Chondrocyte (in vitro differentiated cells): ENCODE data around the gene FDPS. TPM values are rescaled to one million over a fixed set of nuclear protein-coding genes. Genes with fewer than 3 reads are reported as not detected.

Experiments used
- DNase-seq: peaks from one replicate; pipeline ENCODE4 v3.0.0; 2021; ENCODE audit warnings: mixed read lengths, low spot score
- H3K27ac Mint-ChIP-seq: one replicate; pipeline ENCODE4 v1.8.0; 2021; ENCODE audit warnings: mild to moderate bottlenecking, moderate library complexity, mixed read lengths; ENCODE audit not compliant: unreplicated experiment
- H3K27me3 Mint-ChIP-seq: 2 replicates; pipeline ENCODE4 v1.8.0; 2021; ENCODE audit warnings: low read depth, mixed read lengths
- H3K36me3 Mint-ChIP-seq: 2 replicates; pipeline ENCODE4 v1.8.0; 2021; ENCODE audit warnings: low read depth, mixed read lengths
- H3K4me1 Mint-ChIP-seq: 2 replicates; pipeline ENCODE4 v1.8.0; 2021; ENCODE audit warnings: low read depth, mild to moderate bottlenecking, mixed read lengths
- H3K4me3 Mint-ChIP-seq: one replicate; pipeline ENCODE4 v1.8.0; 2021; ENCODE audit warnings: mild to moderate bottlenecking, moderate library complexity, mixed read lengths; ENCODE audit not compliant: unreplicated experiment
- H3K9me3 Mint-ChIP-seq: 2 replicates; pipeline ENCODE4 v1.8.0; 2021; ENCODE audit warnings: low read depth, mixed read lengths
- total RNA-seq: library from RNA; stranded (reverse); gene quantifications from 3 replicates; pipeline ENCODE4 v1.2.1, GENCODE V29; 2021
- TF ChIP-seq, protein P1 (sequence below): fragments of 200-600 bp; sonication (generic); IDR thresholded peaks from 2 replicates; pipeline ENCODE4 v1.5.0; 2021; ENCODE audit warnings: antibody characterized with exemption, mild to moderate bottlenecking, moderate library complexity

Gene FDPS
- total RNA-seq, 1 donor from 2014 or later: 122 TPM

DNA sequence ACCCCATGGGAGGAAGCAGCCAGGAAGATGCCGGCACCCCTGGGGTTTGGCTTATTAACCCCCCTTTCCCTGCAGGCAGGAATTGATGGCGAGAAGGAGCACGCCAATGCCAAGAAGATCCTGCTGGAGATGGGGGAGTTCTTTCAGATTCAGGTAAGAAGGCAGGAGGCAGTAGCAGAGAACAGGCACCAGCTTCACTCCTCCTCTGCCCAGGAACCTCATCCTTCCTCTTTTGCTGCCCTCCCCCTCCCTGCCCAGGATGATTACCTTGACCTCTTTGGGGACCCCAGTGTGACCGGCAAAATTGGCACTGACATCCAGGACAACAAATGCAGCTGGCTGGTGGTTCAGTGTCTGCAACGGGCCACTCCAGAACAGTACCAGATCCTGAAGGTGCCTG is 10.9 kb downstream of the FDPS start:
- Mint-ChIP-seq H3K36me3 (peaks cover 6% of the 10 kb centered on the region), H3K27me3 (no peaks in the 10 kb centered on the region), H3K27ac (no peak overlapping the region), H3K4me3 (no peak overlapping the region), H3K9me3 (no peaks in the 10 kb centered on the region), H3K4me1 (peaks cover 30% of the 10 kb centered on the region)
- TF ChIP-seq, protein P1, sequence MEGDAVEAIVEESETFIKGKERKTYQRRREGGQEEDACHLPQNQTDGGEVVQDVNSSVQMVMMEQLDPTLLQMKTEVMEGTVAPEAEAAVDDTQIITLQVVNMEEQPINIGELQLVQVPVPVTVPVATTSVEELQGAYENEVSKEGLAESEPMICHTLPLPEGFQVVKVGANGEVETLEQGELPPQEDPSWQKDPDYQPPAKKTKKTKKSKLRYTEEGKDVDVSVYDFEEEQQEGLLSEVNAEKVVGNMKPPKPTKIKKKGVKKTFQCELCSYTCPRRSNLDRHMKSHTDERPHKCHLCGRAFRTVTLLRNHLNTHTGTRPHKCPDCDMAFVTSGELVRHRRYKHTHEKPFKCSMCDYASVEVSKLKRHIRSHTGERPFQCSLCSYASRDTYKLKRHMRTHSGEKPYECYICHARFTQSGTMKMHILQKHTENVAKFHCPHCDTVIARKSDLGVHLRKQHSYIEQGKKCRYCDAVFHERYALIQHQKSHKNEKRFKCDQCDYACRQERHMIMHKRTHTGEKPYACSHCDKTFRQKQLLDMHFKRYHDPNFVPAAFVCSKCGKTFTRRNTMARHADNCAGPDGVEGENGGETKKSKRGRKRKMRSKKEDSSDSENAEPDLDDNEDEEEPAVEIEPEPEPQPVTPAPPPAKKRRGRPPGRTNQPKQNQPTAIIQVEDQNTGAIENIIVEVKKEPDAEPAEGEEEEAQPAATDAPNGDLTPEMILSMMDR: no peak
- DNase-seq: no peak

DNA sequence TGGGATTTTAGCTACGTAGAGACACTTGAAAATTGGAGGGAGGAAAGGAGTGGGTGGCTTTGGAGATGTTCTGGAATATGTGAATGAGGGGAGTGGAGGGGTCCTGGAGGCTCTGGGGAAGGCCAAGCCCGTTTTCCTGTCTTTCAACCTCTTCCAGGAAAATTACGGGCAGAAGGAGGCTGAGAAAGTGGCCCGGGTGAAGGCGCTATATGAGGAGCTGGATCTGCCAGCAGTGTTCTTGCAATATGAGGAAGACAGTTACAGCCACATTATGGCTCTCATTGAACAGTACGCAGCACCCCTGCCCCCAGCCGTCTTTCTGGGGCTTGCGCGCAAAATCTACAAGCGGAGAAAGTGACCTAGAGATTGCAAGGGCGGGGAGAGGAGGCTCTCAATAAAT is 11.6 kb downstream of the FDPS start:
- peaks cover 30% of the 10 kb centered on the region for H3K4me1 Mint-ChIP-seq
- peak overlapping the region; percentile 66 for H3K4me3 Mint-ChIP-seq
- H3K36me3 Mint-ChIP-seq: peaks cover 4% of the 10 kb centered on the region
- no peak for DNase-seq
- no peaks in the 10 kb centered on the region for H3K9me3 Mint-ChIP-seq
- no peaks in the 10 kb centered on the region for H3K27me3 Mint-ChIP-seq
- H3K27ac Mint-ChIP-seq: peak overlapping the region; percentile 81
- TF ChIP-seq, protein P1: no peak

DNA sequence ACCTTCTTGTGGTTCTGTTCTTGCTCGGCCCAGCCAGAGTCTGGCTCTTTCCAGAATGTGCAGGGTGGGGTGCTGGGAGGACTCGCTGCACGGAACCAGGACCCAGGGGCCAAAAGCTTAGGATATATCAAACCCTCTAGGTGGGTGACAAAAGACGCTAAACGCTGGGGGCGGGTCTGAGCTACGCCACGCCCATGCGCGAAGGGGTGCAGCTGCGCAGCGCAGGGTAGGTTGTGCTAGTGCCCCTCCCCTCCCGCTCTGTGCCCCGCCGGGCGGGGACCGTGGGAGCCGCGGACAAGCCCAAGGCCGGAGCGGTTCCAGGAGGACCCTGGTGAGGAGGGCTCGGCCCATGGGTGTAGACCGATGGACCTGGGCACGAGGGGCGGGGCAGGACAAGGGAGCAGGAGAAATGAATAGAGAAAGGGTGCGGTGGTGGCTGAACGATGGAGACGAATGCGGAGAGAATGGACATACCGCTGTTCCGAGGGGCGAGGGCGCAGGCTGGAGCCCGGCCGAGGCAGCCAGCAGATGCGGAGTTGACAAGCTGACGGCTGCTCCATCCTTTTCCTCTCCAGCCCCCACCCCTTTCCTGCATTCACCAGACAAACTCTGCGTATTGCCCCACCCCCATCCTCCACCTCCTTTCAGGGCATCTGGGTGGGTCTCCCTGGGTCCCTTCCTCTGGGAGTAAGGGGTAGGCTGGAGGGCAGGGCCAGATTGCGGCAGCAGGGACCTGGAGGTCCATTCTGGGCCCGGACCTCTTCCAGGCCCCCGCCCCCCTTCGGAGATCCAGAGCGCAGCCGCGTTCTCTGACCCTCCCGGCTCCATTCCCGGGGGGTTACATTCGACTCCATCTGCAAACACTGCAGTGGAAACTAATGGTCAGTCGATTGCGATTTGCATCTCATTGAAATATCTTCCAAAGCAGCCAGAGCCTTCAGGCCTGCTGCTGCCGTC is 12.3 kb downstream of the FDPS start, which contains the start of gene RUSC1:
TSS of gene RUSC1 (plus strand) at position 234 of the 957 bp plus-strand sequence. CDS start 880 bp downstream, outside the sequence.
- Mint-ChIP-seq H3K4me1 (peaks cover 35% of the 10 kb centered on the region), H3K36me3 (peaks cover 4% of the 10 kb centered on the region), H3K9me3 (no peaks in the 10 kb centered on the region), H3K27ac (peak within 1 kb of the TSS; percentile 81), H3K4me3 (peak within 1 kb of the TSS; percentile 66), H3K27me3 (no peaks in the 10 kb centered on the region)
- DNase-seq: no peak
- TF ChIP-seq, protein P1: no peak

DNA sequence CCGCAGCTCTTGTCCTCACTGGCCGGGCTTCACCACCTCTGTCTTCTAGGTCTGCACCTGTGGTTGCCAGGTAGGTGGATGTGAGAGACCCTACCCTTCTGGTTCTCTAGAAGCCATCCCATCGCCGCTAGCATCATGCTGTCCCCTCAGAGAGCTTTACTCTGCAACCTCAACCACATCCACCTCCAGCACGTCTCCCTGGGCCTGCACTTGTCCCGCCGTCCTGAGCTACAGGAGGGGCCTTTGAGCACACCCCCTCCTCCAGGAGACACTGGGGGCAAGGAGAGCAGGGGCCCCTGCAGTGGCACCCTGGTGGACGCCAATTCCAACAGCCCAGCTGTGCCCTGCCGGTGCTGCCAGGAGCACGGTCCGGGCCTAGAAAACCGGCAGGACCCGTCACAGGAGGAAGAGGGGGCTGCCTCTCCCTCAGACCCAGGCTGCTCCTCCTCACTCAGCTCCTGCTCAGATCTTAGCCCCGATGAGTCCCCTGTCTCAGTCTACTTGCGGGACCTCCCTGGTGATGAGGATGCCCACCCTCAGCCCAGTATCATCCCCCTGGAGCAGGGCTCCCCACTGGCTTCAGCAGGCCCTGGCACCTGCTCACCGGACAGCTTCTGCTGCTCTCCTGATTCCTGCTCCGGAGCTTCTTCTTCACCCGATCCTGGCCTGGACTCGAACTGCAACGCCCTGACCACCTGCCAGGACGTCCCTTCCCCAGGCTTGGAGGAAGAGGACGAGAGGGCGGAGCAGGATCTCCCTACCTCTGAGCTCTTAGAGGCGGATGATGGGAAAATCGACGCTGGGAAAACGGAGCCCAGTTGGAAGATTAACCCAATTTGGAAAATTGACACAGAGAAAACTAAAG is 13.2 kb downstream of the FDPS start:
- no peaks in the 10 kb centered on the region for H3K9me3 Mint-ChIP-seq
- TF ChIP-seq, protein P1: no peak
- peak overlapping the region; percentile 83 for H3K27ac Mint-ChIP-seq
- peaks cover 4% of the 10 kb centered on the region for H3K36me3 Mint-ChIP-seq
- H3K4me1 Mint-ChIP-seq: peaks cover 39% of the 10 kb centered on the region
- peak overlapping the region; percentile 89 for H3K4me3 Mint-ChIP-seq
- no peaks in the 10 kb centered on the region for H3K27me3 Mint-ChIP-seq
- DNase-seq: no peak

DNA sequence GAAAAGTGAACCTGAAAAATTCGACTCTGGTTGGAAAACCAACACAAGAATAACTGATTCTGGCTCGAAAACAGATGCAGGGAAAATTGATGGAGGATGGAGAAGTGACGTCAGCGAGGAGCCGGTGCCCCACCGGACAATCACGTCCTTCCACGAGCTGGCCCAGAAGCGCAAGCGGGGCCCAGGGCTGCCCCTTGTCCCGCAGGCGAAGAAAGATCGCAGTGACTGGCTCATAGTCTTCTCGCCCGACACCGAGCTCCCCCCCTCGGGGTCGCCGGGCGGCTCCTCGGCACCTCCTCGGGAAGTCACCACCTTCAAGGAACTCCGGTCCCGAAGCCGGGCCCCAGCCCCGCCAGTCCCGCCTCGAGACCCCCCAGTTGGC is 13.9 kb downstream of the FDPS start:
- peak overlapping the region; percentile 83 for H3K27ac Mint-ChIP-seq
- no peak for DNase-seq
- TF ChIP-seq, protein P1: no peak
- no peaks in the 10 kb centered on the region for H3K27me3 Mint-ChIP-seq
- peak overlapping the region; percentile 89 for H3K4me3 Mint-ChIP-seq
- peaks cover 39% of the 10 kb centered on the region for H3K4me1 Mint-ChIP-seq
- no peaks in the 10 kb centered on the region for H3K9me3 Mint-ChIP-seq
- peaks cover 4% of the 10 kb centered on the region for H3K36me3 Mint-ChIP-seq
